ENCODE data around the gene ENOX1. TPM values are rescaled to one million over a fixed set of nuclear protein-coding genes. Genes with fewer than 3 reads are reported as not detected.

The ENOX1 gene
- total and polyA plus RNA-seq, 4 donors, result 0.33 to 7.7 (median 1.1) TPM

GRCh38 chr13:43742911-43743310 lies 43.9 kb downstream of the ENOX1 start:
- Histone ChIP-seq H3K27me3 (ENCODE audit: control insufficient read depth in 3 of 3, insufficient read depth in 3 of 3, low read length in 2 of 3) (no peaks in the 10 kb centered on the region), H3K27ac (ENCODE audit: low read depth in 1 of 2, low read length in 1 of 2) (no peak overlapping the region), H3K4me1 (ENCODE audit: control insufficient read depth in 5 of 5, insufficient read depth in 5 of 5, low read length in 5 of 5) (peaks cover 0 to 2% (median 0%) of the 10 kb centered on the region in 5 donors), H3K36me3 (ENCODE audit: control insufficient read depth in 4 of 4, insufficient read depth in 4 of 4, low read length in 4 of 4) (no peaks in the 10 kb centered on the region), H3K9me3 (ENCODE audit: control insufficient read depth in 4 of 4, insufficient read depth in 3 of 4, low read length in 3 of 4) (no peaks in the 10 kb centered on the region), H3K4me3 (no peak overlapping the region), H3K9ac (ENCODE audit: insufficient read depth in 1 of 2, low read length in 2 of 2) (no peak overlapping the region)
- ATAC-seq (ENCODE audit: insufficient read depth, low FRiP score), result no peak
- no peak for DNase-seq
- no peak for TF ChIP-seq CTCF (IDR thresholded peaks at IDR 0.05; ENCODE audit: control extremely low read depth, extremely low read depth)

GRCh38 chr13:43737392-43737923 lies 49.3 kb downstream of the ENOX1 start:
- no peaks in the 10 kb centered on the region for H3K36me3 ChIP-seq (ENCODE audit: control insufficient read depth in 4 of 4, insufficient read depth in 4 of 4, low read length in 4 of 4)
- ATAC-seq (ENCODE audit: insufficient read depth, low FRiP score) (no peak), DNase-seq (no peak)
- WGBS, 2 donors, result 90 to 94% methylated on average over 3 of the region's 3 CpGs
- TF ChIP-seq CTCF (IDR thresholded peaks at IDR 0.05; ENCODE audit: control extremely low read depth, extremely low read depth), result no peak
- no peaks in the 10 kb centered on the region for H3K27me3 ChIP-seq (ENCODE audit: control insufficient read depth in 3 of 3, insufficient read depth in 3 of 3, low read length in 2 of 3)
- H3K4me1 ChIP-seq (ENCODE audit: control insufficient read depth in 5 of 5, insufficient read depth in 5 of 5, low read length in 5 of 5), result peaks cover 0 to 2% (median 0%) of the 10 kb centered on the region in 5 donors
- H3K27ac ChIP-seq (ENCODE audit: low read depth in 1 of 2, low read length in 1 of 2), result no peak overlapping the region
- H3K4me3 ChIP-seq, result no peak overlapping the region
- H3K9me3 ChIP-seq (ENCODE audit: control insufficient read depth in 4 of 4, insufficient read depth in 3 of 4, low read length in 3 of 4), result no peaks in the 10 kb centered on the region
- H3K9ac ChIP-seq (ENCODE audit: insufficient read depth in 1 of 2, low read length in 2 of 2), result no peak overlapping the region

- no peaks in the 10 kb centered on the region for H3K27me3 ChIP-seq (ENCODE audit: control insufficient read depth in 3 of 3, insufficient read depth in 3 of 3, low read length in 2 of 3)
- no peak for ATAC-seq (ENCODE audit: insufficient read depth, low FRiP score)
Measured at GRCh38 chr13:43732726-43733125, 54.0 kb downstream of the ENOX1 start.

More at GRCh38 chr13:43732726-43733125, 54.0 kb downstream of the ENOX1 start:
- Histone ChIP-seq H3K4me1 (ENCODE audit: control insufficient read depth in 5 of 5, insufficient read depth in 5 of 5, low read length in 5 of 5) (peaks cover 0 to 27% (median 0%) of the 10 kb centered on the region in 5 donors), H3K9ac (ENCODE audit: insufficient read depth in 1 of 2, low read length in 2 of 2) (no peak overlapping the region), H3K4me3 (no peak overlapping the region), H3K27ac (ENCODE audit: low read depth in 1 of 2, low read length in 1 of 2) (no peak overlapping the region), H3K9me3 (ENCODE audit: control insufficient read depth in 4 of 4, insufficient read depth in 3 of 4, low read length in 3 of 4) (no peaks in the 10 kb centered on the region), H3K36me3 (ENCODE audit: control insufficient read depth in 4 of 4, insufficient read depth in 4 of 4, low read length in 4 of 4) (no peaks in the 10 kb centered on the region)
- 92% methylated on average over 3 of the region's 3 CpGs for WGBS, 2 donors
- no peak for TF ChIP-seq CTCF (IDR thresholded peaks at IDR 0.05; ENCODE audit: control extremely low read depth, extremely low read depth)
- no peak for DNase-seq
